IMR-90 (cell line): ENCODE data around the gene CASP8. TPM values are rescaled to one million over a fixed set of nuclear protein-coding genes. Genes with fewer than 3 reads are reported as not detected.

Experiments used
- ATAC-seq: fragments of 200-7000 bp; cut with Tn5 transposase; 2 replicates; pipeline ENCODE4 v1.9.1; 2020; ENCODE audit warnings: low read depth, mild to moderate bottlenecking, moderate library complexity
- BruUV-seq: library from RNA; stranded (reverse); fragments of 400-500 nt; replicated peaks from 2 replicates; lab custom pipeline; 2021; lab: Mats Ljungman, UMichigan
- CTCF ChIA-PET: fragments of 300-600 bp; formaldehyde crosslinking; extraction: SDS; loops from one replicate; lab custom pipeline; 2021; ENCODE audit warnings: antibody characterized with exemption; lab: Yijun Ruan, JAX
- POLR2A ChIA-PET: fragments of 300-600 bp; sonication (Branson Sonifier 250); formaldehyde crosslinking; loops from one replicate; lab custom pipeline; 2022; ENCODE audit warnings: antibody characterized with exemption; ENCODE audit not compliant: unreplicated experiment; lab: Charles Lee
- DNase-seq: peaks from one replicate; pipeline ENCODE4 v3.0.0; 2013
- H2AFZ ChIP-seq: replicated peaks from 2 replicates; pipeline ENCODE3; 2013; ENCODE audit warnings: low read length, mild to moderate bottlenecking; ENCODE audit not compliant: poor library complexity
- H2AK5ac ChIP-seq: 2 replicates; pipeline ENCODE4 v1.6.1; 2013; ENCODE audit warnings: low read depth, low read length, inconsistent platforms
- H2AK9ac ChIP-seq: replicated peaks from 2 replicates; pipeline ENCODE3; 2013; ENCODE audit warnings: mild to moderate bottlenecking, low read depth, low read length, moderate library complexity; ENCODE audit not compliant: poor library complexity
- H2BK120ac ChIP-seq: 2 replicates; pipeline ENCODE4 v1.6.1; 2013; ENCODE audit warnings: low read depth, low read length, inconsistent platforms
- H2BK15ac ChIP-seq: 3 replicates; pipeline ENCODE4 v1.6.1; 2013; ENCODE audit warnings: low read depth, low read length, inconsistent platforms
- H2BK20ac ChIP-seq: 2 replicates; pipeline ENCODE4 v1.6.1; 2013; ENCODE audit warnings: low read depth, mild to moderate bottlenecking, inconsistent platforms, low read length, moderate library complexity
- H2BK5ac ChIP-seq: 2 replicates; pipeline ENCODE4 v1.6.1; 2013; ENCODE audit warnings: mild to moderate bottlenecking, low read depth, low read length, inconsistent platforms; ENCODE audit not compliant: poor library complexity, severe bottlenecking
- H3K14ac ChIP-seq: replicated peaks from 2 replicates; pipeline ENCODE4 v1.6.1; 2013; ENCODE audit warnings: low read depth, low read length, inconsistent platforms
- H3K18ac ChIP-seq: 2 replicates; pipeline ENCODE4 v1.6.1; 2013; ENCODE audit warnings: low read depth, low read length, control low read depth
- H3K23ac ChIP-seq: 2 replicates; pipeline ENCODE4 v1.6.1; 2013; ENCODE audit warnings: low read depth, low read length, inconsistent platforms
- H3K27ac ChIP-seq: 2 replicates; pipeline ENCODE4 v1.5.1; 2013; ENCODE audit warnings: mild to moderate bottlenecking, control low read depth, low read length; ENCODE audit not compliant: insufficient read depth
- H3K27me3 ChIP-seq: 2 replicates; pipeline ENCODE4 v1.6.1; 2013; ENCODE audit warnings: low read length; ENCODE audit not compliant: control insufficient read depth, insufficient read depth
- H3K36me3 ChIP-seq: 2 replicates; pipeline ENCODE4 v1.6.1; 2013; ENCODE audit warnings: low read length, mixed read lengths; ENCODE audit not compliant: control insufficient read depth, insufficient read depth
- H3K4ac ChIP-seq: 2 replicates; pipeline ENCODE4 v1.6.1; 2013; ENCODE audit warnings: low read depth, low read length, inconsistent platforms
- H3K4me1 ChIP-seq: 2 replicates; pipeline ENCODE4 v1.6.1; 2013; ENCODE audit warnings: low read length, mixed read lengths; ENCODE audit not compliant: control insufficient read depth, insufficient read depth
- H3K4me2 ChIP-seq: 2 replicates; pipeline ENCODE4 v1.6.1; 2013; ENCODE audit warnings: low read depth, mild to moderate bottlenecking, control low read depth, low read length, moderate library complexity
- H3K4me3 ChIP-seq: 2 replicates; pipeline ENCODE4 v1.5.1; 2013; ENCODE audit warnings: low read depth, mild to moderate bottlenecking, control low read depth, low read length, moderate library complexity; ENCODE audit not compliant: insufficient read depth
- H3K56ac ChIP-seq: 2 replicates; pipeline ENCODE4 v1.6.1; 2013; ENCODE audit warnings: low read length, inconsistent platforms; ENCODE audit not compliant: insufficient read depth; ENCODE audit errors: extremely low read depth
- H3K79me1 ChIP-seq, 2 experiments: 2 replicates each; pipeline ENCODE4 v1.6.1; 2013; ENCODE audit warnings: low read length in 2 of 2, inconsistent platforms in 1 of 2, low read depth in 1 of 2
- H3K9ac ChIP-seq: 2 replicates; pipeline ENCODE4 v1.6.1; 2013; ENCODE audit warnings: low read depth, low read length, control low read depth
- H3K9me1 ChIP-seq: 2 replicates; pipeline ENCODE4 v1.6.1; 2013; ENCODE audit warnings: low read length, inconsistent platforms; ENCODE audit not compliant: insufficient read depth
- H3K9me3 ChIP-seq: 2 replicates; pipeline ENCODE4 v1.6.1; 2013; ENCODE audit warnings: low read length; ENCODE audit not compliant: control insufficient read depth, insufficient read depth
- H4K20me1 ChIP-seq: 2 replicates; pipeline ENCODE4 v1.6.1; 2013; ENCODE audit warnings: low read length, inconsistent platforms; ENCODE audit not compliant: insufficient read depth
- H4K5ac ChIP-seq: 2 replicates; pipeline ENCODE4 v1.6.1; 2013; ENCODE audit warnings: mild to moderate bottlenecking, low read depth, low read length, control low read depth
- H4K8ac ChIP-seq, 2 experiments: 2 replicates each; pipeline ENCODE4 v1.6.1; 2013; ENCODE audit warnings: low read depth in 2 of 2, low read length in 2 of 2, control low read depth in 1 of 2, inconsistent platforms in 1 of 2
- H4K91ac ChIP-seq: 2 replicates; pipeline ENCODE4 v1.6.1; 2013; ENCODE audit warnings: low read depth, low read length, inconsistent platforms; ENCODE audit not compliant: insufficient read depth
- CEBPB ChIP-seq: IDR thresholded peaks from 2 replicates; pipeline ENCODE4 v1.6.1; 2012; ENCODE audit warnings: low read depth, low read length, improper control_type of control experiment
- CHD1 ChIP-seq: IDR thresholded peaks from 2 replicates; pipeline ENCODE4 v1.6.1; 2012; ENCODE audit warnings: low read depth, low read length, improper control_type of control experiment
- ELK1 ChIP-seq: fragments of 150-350 bp; IDR thresholded peaks from 2 replicates; pipeline ENCODE4 v1.6.1; 2016; ENCODE audit warnings: low read depth, mild to moderate bottlenecking, low read length, moderate library complexity, borderline replicate concordance
- MAFK ChIP-seq: IDR thresholded peaks from 2 replicates; pipeline ENCODE4 v1.6.1; 2012; ENCODE audit warnings: low read depth, low read length, improper control_type of control experiment
- RAD21 ChIP-seq: IDR thresholded peaks from 2 replicates; pipeline ENCODE4 v1.6.1; 2012; ENCODE audit warnings: low read length, improper control_type of control experiment
- USF2 ChIP-seq: fragments of 150-350 bp; IDR thresholded peaks from 2 replicates; pipeline ENCODE4 v1.6.1; 2017; ENCODE audit warnings: mild to moderate bottlenecking, antibody characterized with exemption, low read length, low read depth
- WGBS, 2 experiments: methylation state at CpG; one replicate each; pipeline versions ENCODE4 v1.1.5 to v1.1.7; 2013; ENCODE audit warnings: missing lambda C conversion rate in 2 of 2; ENCODE audit not compliant: insufficient read length in 1 of 2; ENCODE audit errors: extremely low coverage in 2 of 2; 5-methylcytosine and 5-hydroxymethylcytosine counted together
- dilution Hi-C: fragments of 300-500 bp; cut with HindIII; formaldehyde crosslinking; loops from one replicate; pipeline ENCODE4 v1.14.3; 2018; ENCODE audit warnings: low sequenced_read_pairs; ENCODE audit not compliant: unreplicated experiment
- in situ Hi-C: fragments of 300-500 bp; cut with MboI; formaldehyde crosslinking; loops from 3 replicates; pipeline ENCODE4 v1.14.3; 2019; ENCODE audit warnings: low sequenced_read_pairs, inconsistent platforms, mixed read lengths
- intact Hi-C: fragments of 100-400 bp; cut with micrococcal nuclease; formaldehyde crosslinking; loops from 2 replicates; pipeline ENCODE4 v1.10.0; 2022
- polyA plus RNA-seq, 3 experiments: library from polyadenylated mRNA; depleted of rRNA; stranded (reverse); fragments of >200 nt; gene quantifications; 2 replicates each; pipeline ENCODE4 v1.2.3, GENCODE V29; 2012; ENCODE audit warnings: low replicate concordance in 1 of 3
- total RNA-seq: library from RNA; depleted of rRNA; stranded (reverse); fragments of >200 nt; gene quantifications from 2 replicates; pipeline ENCODE4 v1.2.3, GENCODE V29; 2012

Gene CASP8
- total and polyA plus RNA-seq, 2 of the 4 experiments (the other 2 are of a cell fraction) = 13.1 to 17.0 TPM

- DNase-seq (no peak), ATAC-seq (no peak)
- Histone ChIP-seq H3K18ac (no peak overlapping the region), H3K79me1 (no peaks in the 10 kb centered on the region), H3K23ac (no peak overlapping the region), H3K14ac (no peak overlapping the region), H3K4me1 (peaks cover 2% of the 10 kb centered on the region; the same call in 1 of the 2 replicates), H3K9me1 (peaks cover 3% of the 10 kb centered on the region; the same call in 1 of the 2 replicates), H2AK9ac (no peak overlapping the region), H3K9me3 (peaks cover 4% of the 10 kb centered on the region), H3K9ac (no peak overlapping the region), H3K4me2 (no peak overlapping the region), H2BK5ac (no peak overlapping the region), H3K27me3 (no peaks in the 10 kb centered on the region), H2BK20ac (no peak overlapping the region), H4K91ac (no peak overlapping the region), H3K27ac (no peak overlapping the region), H2AFZ (no peak overlapping the region), H4K8ac (no peak overlapping the region), H3K4me3 (no peak overlapping the region), H2BK120ac (no peak overlapping the region), H4K20me1 (no peaks in the 10 kb centered on the region), H3K56ac (no peak overlapping the region), H3K4ac (no peak overlapping the region), H2AK5ac (no peak overlapping the region), H2BK15ac (no peak overlapping the region), H4K5ac (no peak overlapping the region), H3K36me3 (no peaks in the 10 kb centered on the region)
- CTCF ChIA-PET = no interaction called here
- WGBS, 2 experiments = 80% methylated on average over 2 of the region's 6 CpGs; no CpG with 5 or more reads in 1 of the 2 experiments
- POLR2A ChIA-PET = no interaction called here
- in situ Hi-C loops = loop anchor here (5.0 to 25.0 kb wide), 2 partner anchors 114 to 364 kb away; a partner anchor contains a TSS
- TF ChIP-seq CEBPB = no peak
- TF ChIP-seq USF2 = no peak
- no peak for TF ChIP-seq MAFK
- TF ChIP-seq CHD1 = no peak
- TF ChIP-seq ELK1 = no peak
- TF ChIP-seq RAD21 = no peak
- no TSS peak for BruUV-seq
- intact Hi-C loops = no loop called here
- dilution Hi-C loops = no loop called here
Observed at GRCh38 chr2:201248288-201248844, 12.0 kb upstream of the CASP8 start.
